ENCODE measurements around the gene IGSF23. TPM values are rescaled to one million over a fixed set of nuclear protein-coding genes. Genes with fewer than 3 reads are reported as not detected.
A peak's percentile ranks its signal among the peaks of the same experiment; 100 is the strongest.
"Not testable (repeated sequence)": the region's sequence is repeated elsewhere in the genome, so short reads cannot be mapped to it uniquely, and the experiment has no call there.

IGSF23 gene
- total RNA-seq, 4 donors from 2014 or later = not detected

GRCh38 chr19:44587963-44588770 is 25.2 kb upstream of the IGSF23 start:
- TF ChIP-seq CTCF (IDR thresholded peaks at IDR 0.05) = no peak
- ATAC-seq (ENCODE audit: low FRiP score) (peak; percentile 54), DNase-seq (ENCODE audit: low spot score) (no peak)

GRCh38 chr19:44588771-44589112 is 24.6 kb upstream of the IGSF23 start:
- no peak for TF ChIP-seq CTCF (IDR thresholded peaks at IDR 0.05)
- no peak for ATAC-seq (ENCODE audit: low FRiP score)
- no peak for DNase-seq (ENCODE audit: low spot score)

GRCh38 chr19:44590245-44591059 is 22.9 kb upstream of the IGSF23 start:
- no peak for TF ChIP-seq CTCF (IDR thresholded peaks at IDR 0.05)
- ATAC-seq (ENCODE audit: low FRiP score) = no peak
- no peak for DNase-seq (ENCODE audit: low spot score)

- ATAC-seq (ENCODE audit: low FRiP score); DNase-seq (ENCODE audit: low spot score): not testable (repeated sequence)
Measured at GRCh38 chr19:44591340-44591993, 21.9 kb upstream of the IGSF23 start.

GRCh38 chr19:44592451-44592890 is 20.9 kb upstream of the IGSF23 start:
- no peak for ATAC-seq (ENCODE audit: low FRiP score)
- no peak for TF ChIP-seq CTCF (IDR thresholded peaks at IDR 0.05)
- DNase-seq (ENCODE audit: low spot score) = no peak

GRCh38 chr19:44593294-44593693 is 20.1 kb upstream of the IGSF23 start:
- TF ChIP-seq CTCF (IDR thresholded peaks at IDR 0.05) = no peak
- DNase-seq (ENCODE audit: low spot score) (no peak), ATAC-seq (ENCODE audit: low FRiP score) (no peak)

GRCh38 chr19:44593866-44594266 is 19.5 kb upstream of the IGSF23 start:
- ATAC-seq (ENCODE audit: low FRiP score); DNase-seq (ENCODE audit: low spot score): not testable (repeated sequence)

Data from omental fat pad (tissue), 4 donors.